Lower leg skin (tissue), 3 donors: Measurements from ENCODE around the gene GPR89A.
"Not testable (repeated sequence)": the region's sequence is repeated elsewhere in the genome, so short reads cannot be mapped to it uniquely, and the experiment has no call there.

ENCODE experiments used
- POLR2A ChIP-seq, 2 donors: fragments of 450-650 bp; IDR thresholded peaks; one replicate each; pipeline ENCODE4 v1.6.1; 2016 to 2017; ENCODE audit warnings: antibody characterized with exemption in 2 of 2, mild to moderate bottlenecking in 1 of 2, moderate library complexity in 1 of 2
- TF ChIP-seq, protein P1 (sequence below), 3 donors: fragments of 450-650 bp; IDR thresholded peaks; one replicate each; pipeline ENCODE4 v1.5.1; 2016; ENCODE audit warnings: antibody characterized with exemption in 3 of 3, mild to moderate bottlenecking in 3 of 3, moderate library complexity in 2 of 3

DNA sequence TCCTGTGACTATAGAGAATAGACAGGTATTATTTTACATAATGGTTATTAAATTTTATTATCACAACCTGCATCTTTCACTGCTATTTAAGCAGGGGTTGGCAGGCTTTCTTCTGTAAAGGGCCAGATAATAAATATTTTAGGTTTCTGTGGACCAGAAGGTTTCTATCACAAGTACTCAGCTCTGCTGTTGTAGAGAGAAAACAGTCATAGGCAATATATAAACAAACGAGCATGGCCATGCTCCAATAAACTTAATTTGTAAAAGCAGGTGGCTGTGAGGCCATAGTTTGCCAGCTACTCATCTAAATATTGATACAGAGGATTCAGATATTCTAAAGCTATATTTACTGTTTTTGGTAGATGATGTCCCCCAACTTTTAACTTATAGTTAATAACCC, 12.3 kb downstream of the GPR89A start:
- TF ChIP-seq, protein P1, sequence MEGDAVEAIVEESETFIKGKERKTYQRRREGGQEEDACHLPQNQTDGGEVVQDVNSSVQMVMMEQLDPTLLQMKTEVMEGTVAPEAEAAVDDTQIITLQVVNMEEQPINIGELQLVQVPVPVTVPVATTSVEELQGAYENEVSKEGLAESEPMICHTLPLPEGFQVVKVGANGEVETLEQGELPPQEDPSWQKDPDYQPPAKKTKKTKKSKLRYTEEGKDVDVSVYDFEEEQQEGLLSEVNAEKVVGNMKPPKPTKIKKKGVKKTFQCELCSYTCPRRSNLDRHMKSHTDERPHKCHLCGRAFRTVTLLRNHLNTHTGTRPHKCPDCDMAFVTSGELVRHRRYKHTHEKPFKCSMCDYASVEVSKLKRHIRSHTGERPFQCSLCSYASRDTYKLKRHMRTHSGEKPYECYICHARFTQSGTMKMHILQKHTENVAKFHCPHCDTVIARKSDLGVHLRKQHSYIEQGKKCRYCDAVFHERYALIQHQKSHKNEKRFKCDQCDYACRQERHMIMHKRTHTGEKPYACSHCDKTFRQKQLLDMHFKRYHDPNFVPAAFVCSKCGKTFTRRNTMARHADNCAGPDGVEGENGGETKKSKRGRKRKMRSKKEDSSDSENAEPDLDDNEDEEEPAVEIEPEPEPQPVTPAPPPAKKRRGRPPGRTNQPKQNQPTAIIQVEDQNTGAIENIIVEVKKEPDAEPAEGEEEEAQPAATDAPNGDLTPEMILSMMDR (IDR thresholded peaks at IDR 0.05), result not testable (repeated sequence)
- not testable (repeated sequence) for TF ChIP-seq POLR2A (IDR thresholded peaks at IDR 0.05)
